CD14-positive monocyte (primary cell): ENCODE data around the gene STAMBPL1. TPM values are rescaled to one million over a fixed set of nuclear protein-coding genes. Genes with fewer than 3 reads are reported as not detected.

Experiments used
- DNase-seq, 3 donors: peaks; one replicate each; pipeline ENCODE4 v3.0.0-alpha.2; 2011 to 2022
- H2AFZ ChIP-seq: 2 replicates; pipeline ENCODE4 v1.6.0; 2012; ENCODE audit warnings: mild to moderate bottlenecking, low read depth, low read length, inconsistent platforms; ENCODE audit not compliant: insufficient read depth, poor library complexity, severe bottlenecking
- H3K27ac ChIP-seq, 2 donors: 1 replicate in 1 of 2; 2 replicates in 1 of 2; pipeline ENCODE4 v1.5.1; 2012 to 2013; ENCODE audit warnings: low read length in 2 of 2, control low read depth in 1 of 2, inconsistent platforms in 1 of 2, low read depth in 1 of 2, mild to moderate bottlenecking in 1 of 2
- H3K27me3 ChIP-seq, 2 donors: one replicate each; pipeline versions ENCODE4 v1.6.0 to v1.6.1; 2011 to 2013; ENCODE audit warnings: low read length in 2 of 2; ENCODE audit not compliant: control insufficient read depth in 2 of 2, insufficient read depth in 2 of 2
- H3K36me3 ChIP-seq, 2 donors: replicated peaks in 1 of 2; 1 replicate in 1 of 2; 2 replicates in 1 of 2; pipeline versions ENCODE4 v1.5.1 to v1.6.1; 2012 to 2013; ENCODE audit warnings: low read length in 2 of 2, control low read depth in 1 of 2, inconsistent platforms in 1 of 2, mild to moderate bottlenecking in 1 of 2; ENCODE audit not compliant: insufficient read depth in 2 of 2, control insufficient read depth in 1 of 2
- H3K4me1 ChIP-seq, 2 donors: 1 replicate in 1 of 2; 2 replicates in 1 of 2; pipeline versions ENCODE4 v1.5.1 to v1.6.1; 2012 to 2013; ENCODE audit warnings: low read length in 2 of 2, control low read depth in 1 of 2, inconsistent platforms in 1 of 2, mild to moderate bottlenecking in 1 of 2, moderate library complexity in 1 of 2; ENCODE audit not compliant: insufficient read depth in 2 of 2, control insufficient read depth in 1 of 2
- H3K4me2 ChIP-seq: replicated peaks from 2 replicates; pipeline ENCODE3; 2012; ENCODE audit warnings: low read length, moderate library complexity, mild to moderate bottlenecking; ENCODE audit not compliant: poor library complexity, severe bottlenecking; ENCODE audit errors: extremely low read depth
- H3K4me3 ChIP-seq, 3 experiments: fragments of 200-600 bp in 1 of 3; sonication (generic) in 1 of 3; replicated peaks in 1 of 3; 1 replicate in 2 of 3; 2 replicates in 1 of 3; pipeline ENCODE4 v1.5.1; 2011 to 2013; ENCODE audit warnings: low read length in 3 of 3, mild to moderate bottlenecking in 3 of 3, control low read depth in 2 of 3, low read depth in 2 of 3, inconsistent platforms in 1 of 3, moderate library complexity in 1 of 3
- H3K79me2 ChIP-seq: 2 replicates; pipeline ENCODE4 v1.6.0; 2012; ENCODE audit warnings: mild to moderate bottlenecking, control low read depth, inconsistent platforms, low read length, moderate library complexity; ENCODE audit not compliant: insufficient read depth
- H3K9ac ChIP-seq: 2 replicates; pipeline ENCODE4 v1.6.0; 2017; ENCODE audit warnings: low read length, mild to moderate bottlenecking; ENCODE audit not compliant: insufficient read depth, poor library complexity, severe bottlenecking
- H3K9me3 ChIP-seq, 2 donors: replicated peaks in 1 of 2; 1 replicate in 1 of 2; 2 replicates in 1 of 2; pipeline versions ENCODE4 v1.5.1 to v1.6.1; 2012 to 2013; ENCODE audit warnings: low read length in 2 of 2, control low read depth in 1 of 2; ENCODE audit not compliant: control insufficient read depth in 1 of 2, insufficient read depth in 1 of 2
- H4K20me1 ChIP-seq: 2 replicates; pipeline ENCODE4 v1.6.0; 2012; ENCODE audit warnings: mild to moderate bottlenecking, low read length, control low read depth, moderate library complexity; ENCODE audit not compliant: insufficient read depth
- H3K27ac Mint-ChIP-seq, 7 donors: one replicate each; pipeline ENCODE4 v1.8.0; 2020; ENCODE audit warnings: mild to moderate bottlenecking in 7 of 7, mixed read lengths in 7 of 7, moderate library complexity in 6 of 7, inconsistent platforms in 2 of 7
- H3K27me3 Mint-ChIP-seq, 3 donors: one replicate each; pipeline ENCODE4 v1.8.0; 2021 to 2022; ENCODE audit warnings: low read depth in 3 of 3, mild to moderate bottlenecking in 3 of 3, mixed read lengths in 3 of 3, moderate library complexity in 3 of 3, inconsistent platforms in 1 of 3
- H3K36me3 Mint-ChIP-seq, 2 donors: one replicate each; pipeline ENCODE4 v1.8.0; 2020; ENCODE audit warnings: mixed read lengths in 2 of 2, inconsistent platforms in 1 of 2, mild to moderate bottlenecking in 1 of 2
- H3K4me1 Mint-ChIP-seq: one replicate; pipeline ENCODE4 v1.8.0; 2020; ENCODE audit warnings: mild to moderate bottlenecking, mixed read lengths
- H3K4me3 Mint-ChIP-seq, 2 donors: one replicate each; pipeline ENCODE4 v1.8.0; 2020; ENCODE audit warnings: mild to moderate bottlenecking in 2 of 2, mixed read lengths in 2 of 2, moderate library complexity in 1 of 2
- H3K9me3 Mint-ChIP-seq, 7 donors: one replicate each; pipeline ENCODE4 v1.8.0; 2020 to 2022; ENCODE audit warnings: mixed read lengths in 7 of 7, mild to moderate bottlenecking in 6 of 7, moderate library complexity in 6 of 7, inconsistent platforms in 2 of 7
- CTCF ChIP-seq: fragments of 200-600 bp; IDR thresholded peaks from one replicate; pipeline ENCODE4 v1.8.0; 2022; ENCODE audit warnings: antibody characterized with exemption, mild to moderate bottlenecking
- WGBS: methylation state at CpG from one replicate; pipeline ENCODE4 v1.1.5; 2013; ENCODE audit warnings: missing lambda C conversion rate; ENCODE audit not compliant: insufficient coverage; 5-methylcytosine and 5-hydroxymethylcytosine counted together
- intact Hi-C, 2 donors: fragments of 100-400 bp; cut with micrococcal nuclease; formaldehyde crosslinking; loops; one replicate each; pipeline versions ENCODE4 v1.15.0 to v1.15.1; 2023
- polyA plus RNA-seq, 3 donors: library from polyadenylated mRNA; depleted of rRNA in 1 of 3; unstranded in 2 of 3; stranded (reverse) in 1 of 3; fragments of 300-500 nt in 2 of 3; fragments of >200 nt in 1 of 3; fragmentation: Illumina TruSeq in 2 of 3; gene quantifications; 1 replicate in 2 of 3; 2 replicates in 1 of 3; pipeline ENCODE4 v1.2.3, GENCODE V29; 2012 to 2021

STAMBPL1 gene
- polyA plus RNA-seq, 3 donors, result 0.07 to 1.5 (median 0.10) TPM

- Mint-ChIP-seq H3K4me3 (no peak overlapping the region), H3K9me3 (no peaks in the 10 kb centered on the region), H3K27ac (peak overlapping the region in 5 of 7 donors; percentile 19 to 70 (median 34)), H3K27me3 (no peaks in the 10 kb centered on the region), H3K36me3 (peaks cover 33 to 35% of the 10 kb centered on the region in 2 donors), H3K4me1 (peaks cover 16% of the 10 kb centered on the region)
- Histone ChIP-seq H3K9ac (no peak overlapping the region), H4K20me1 (no peaks in the 10 kb centered on the region), H3K4me3 (no peak overlapping the region), H3K36me3 (peaks cover 0 to 31% of the 10 kb centered on the region in 2 donors), H3K27me3 (no peaks in the 10 kb centered on the region), H3K4me1 (peaks cover 35 to 38% of the 10 kb centered on the region in 2 donors), H3K79me2 (no peaks in the 10 kb centered on the region), H3K9me3 (no peaks in the 10 kb centered on the region), H3K4me2 (no peak overlapping the region), H3K27ac (peak overlapping the region in 1 of 2 donors; percentile 80), H2AFZ (no peak overlapping the region)
- intact Hi-C loops, result no loop called here
- DNase-seq, result no peak
- no peak for TF ChIP-seq CTCF
- no CpG with 5 or more reads among the region's 2 CpGs for WGBS
These were observed 46.9 kb upstream of the STAMBPL1 start for GRCh38 chr10:88833156-88833555.

- Histone ChIP-seq H3K9ac (no peak overlapping the region), H3K4me1 (peaks cover 35 to 38% of the 10 kb centered on the region in 2 donors), H3K9me3 (no peaks in the 10 kb centered on the region), H3K4me2 (no peak overlapping the region), H4K20me1 (no peaks in the 10 kb centered on the region), H3K79me2 (no peaks in the 10 kb centered on the region), H3K27ac (peak overlapping the region in 1 of 2 donors; percentile 80), H3K4me3 (peak overlapping the region in 1 of 3 experiments; percentile 6), H3K27me3 (no peaks in the 10 kb centered on the region), H2AFZ (no peak overlapping the region), H3K36me3 (peaks cover 0 to 25% of the 10 kb centered on the region in 2 donors)
- Mint-ChIP-seq H3K9me3 (no peaks in the 10 kb centered on the region), H3K27ac (peak overlapping the region; percentile 12 to 84 (median 71)), H3K4me1 (peaks cover 16% of the 10 kb centered on the region), H3K36me3 (peaks cover 28 to 30% of the 10 kb centered on the region in 2 donors), H3K27me3 (peaks cover 0 to 2% (median 0%) of the 10 kb centered on the region in 3 donors), H3K4me3 (peak overlapping the region in 1 of 2 donors; percentile 43)
- peak; percentile 61 to 81 (median 71) for DNase-seq
- intact Hi-C loops, result loop anchor here in 1 of 2 donors (2.0 kb wide), 2 partner anchors 29 to 99 kb away; no protein-coding TSS in a partner anchor
- WGBS, result 0% methylated on average over 1 of the region's 2 CpGs
- TF ChIP-seq CTCF, result no peak
These were observed 46.3 kb upstream of the STAMBPL1 start for GRCh38 chr10:88833723-88834122.
